ENCODE results near the gene NTSR2.
"Not testable (repeated sequence)": the region's sequence is repeated elsewhere in the genome, so short reads cannot be mapped to it uniquely, and the experiment has no call there.

Gene NTSR2

GRCh38 chr2:11679486-11680181 lies 9.6 kb upstream of the NTSR2 start:
- no peak for DNase-seq (ENCODE audit: low read depth)

GRCh38 chr2:11679016-11679415 lies 9.0 kb upstream of the NTSR2 start:
- no peak for DNase-seq (ENCODE audit: low read depth)

DNA sequence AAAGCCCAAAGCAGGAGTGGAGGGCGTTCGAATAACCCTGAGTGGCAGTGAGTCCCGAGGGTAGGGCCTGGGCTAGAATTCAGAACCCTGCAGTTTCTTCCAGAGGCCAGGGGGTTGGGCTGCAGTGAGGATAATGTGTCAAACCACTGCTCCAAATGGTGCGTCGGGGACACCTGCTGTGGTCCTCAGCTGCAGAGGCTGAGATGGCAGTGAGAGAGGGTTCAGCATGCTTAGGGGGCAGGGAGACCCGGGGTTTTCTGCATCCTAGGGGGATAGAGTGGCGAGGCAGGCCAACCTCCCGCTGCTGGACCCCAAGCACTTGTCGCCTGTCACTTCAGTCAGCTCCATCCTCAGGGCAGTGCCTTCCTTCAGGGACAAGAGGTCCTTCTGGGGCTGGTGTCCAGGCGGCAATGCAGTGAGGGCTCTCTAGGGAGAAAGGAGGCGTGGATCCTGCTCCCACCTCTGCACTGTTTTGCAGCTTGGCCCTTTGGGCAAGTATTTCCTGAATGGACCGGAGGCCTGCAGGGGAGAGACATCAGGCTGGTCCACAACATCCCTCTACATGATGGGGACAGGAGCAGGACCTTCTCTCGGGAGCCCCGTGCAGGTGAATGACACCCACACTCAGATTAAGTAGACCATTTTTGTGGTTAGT lies 8.4 kb upstream of the NTSR2 start:
- no peak for DNase-seq (ENCODE audit: low read depth)

- DNase-seq (ENCODE audit: low read depth): no peak
Observed at GRCh38 chr2:11677136-11678055, 7.4 kb upstream of the NTSR2 start.

- no peak for DNase-seq (ENCODE audit: low read depth)
Observed at GRCh38 chr2:11676640-11677039, 6.6 kb upstream of the NTSR2 start.

DNA sequence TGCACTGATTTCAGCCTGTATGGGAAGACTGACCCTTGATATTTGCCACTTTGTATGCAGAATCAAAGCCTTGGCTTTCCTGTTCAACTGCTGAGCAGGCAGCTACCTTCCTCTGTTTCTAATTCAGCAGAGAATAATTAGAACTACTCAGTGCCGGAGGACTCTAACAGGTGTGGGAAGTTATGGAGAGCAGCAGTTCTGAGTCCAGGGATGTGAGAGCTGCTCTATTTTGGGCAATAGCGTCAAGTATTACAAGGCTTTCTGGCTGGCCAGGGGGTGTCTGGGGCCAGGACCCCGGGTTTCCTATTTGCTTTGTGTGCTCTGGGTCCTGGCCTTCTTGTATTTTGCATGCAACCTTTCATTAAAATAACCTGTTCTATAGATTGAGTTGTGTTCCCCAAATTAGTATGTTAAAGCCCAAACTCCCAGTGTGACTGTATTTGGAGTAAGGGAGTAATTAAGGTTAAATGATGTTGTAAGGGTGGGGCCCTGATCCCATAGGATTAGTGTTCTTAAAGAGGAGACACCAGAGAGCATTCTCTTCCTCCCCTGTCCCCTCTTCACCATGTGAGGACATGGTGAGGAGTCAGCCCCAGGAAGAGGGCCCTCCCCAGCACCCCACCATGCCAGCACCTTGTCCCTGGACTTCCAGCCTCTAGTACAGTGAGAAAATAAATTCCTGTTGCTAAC lies 5.6 kb upstream of the NTSR2 start:
- no peak for DNase-seq (ENCODE audit: low read depth)

GRCh38 chr2:11674983-11675382 lies 5.0 kb upstream of the NTSR2 start:
- DNase-seq (ENCODE audit: low read depth): no peak

GRCh38 chr2:11672407-11672806 lies 2.4 kb upstream of the NTSR2 start:
- no peak for DNase-seq (ENCODE audit: low read depth)

DNA sequence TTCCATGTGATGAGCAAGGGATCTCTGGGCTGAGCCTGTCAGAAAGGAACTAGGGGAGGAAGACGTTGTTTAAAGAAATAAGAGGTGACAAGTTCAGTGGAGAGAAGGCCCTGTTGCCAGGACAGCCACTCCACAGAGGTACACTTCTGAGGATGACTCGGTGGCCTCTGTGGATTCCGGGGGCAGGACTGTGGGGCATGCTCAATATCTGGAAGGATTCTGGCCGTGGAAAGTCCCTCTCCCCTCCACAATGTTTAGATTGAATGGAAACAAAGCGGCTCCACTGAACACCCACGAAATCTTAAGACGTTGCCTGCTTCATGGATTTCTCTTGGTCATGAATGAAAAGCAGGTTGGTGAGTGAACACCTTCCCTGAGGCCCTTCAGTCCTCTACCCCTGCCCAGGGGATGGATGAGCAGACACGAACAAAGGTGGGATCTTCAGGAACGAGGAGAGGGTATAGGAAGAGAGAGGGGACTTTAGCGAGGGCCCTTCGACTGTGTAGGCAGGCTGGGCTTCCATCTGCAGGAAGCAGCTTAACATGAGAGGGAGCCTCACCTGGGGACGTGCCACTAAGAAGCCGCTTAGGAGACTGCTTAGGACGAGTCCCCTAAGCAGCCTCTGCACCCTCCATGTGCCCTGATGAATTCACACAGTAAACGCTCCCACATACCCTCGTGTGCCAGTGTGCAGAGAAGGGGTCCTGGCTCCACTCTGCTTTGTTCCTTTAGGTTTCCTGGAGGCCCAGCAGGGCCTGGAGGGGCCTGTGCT lies 1.9 kb downstream of the NTSR2 start:
- no peak for DNase-seq (ENCODE audit: low read depth)

DNA sequence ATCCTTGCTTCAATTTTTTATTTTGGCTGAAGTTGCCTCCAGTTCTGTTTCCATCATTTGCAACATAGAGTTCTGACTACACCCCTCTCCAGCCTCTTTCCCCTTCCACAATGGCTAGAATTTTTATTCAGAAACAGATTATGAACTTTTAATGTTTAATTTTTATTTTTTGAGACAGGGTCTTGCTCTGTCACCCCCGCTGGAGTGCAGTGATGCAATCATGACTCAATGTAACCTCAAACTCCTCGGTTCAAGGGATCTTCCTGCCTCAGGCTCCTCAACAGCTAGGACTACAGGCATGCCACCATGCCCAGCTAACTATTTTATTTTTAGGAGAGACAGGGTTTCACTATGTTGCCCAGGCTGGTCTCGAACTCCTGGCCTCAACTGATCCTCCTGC lies 2.8 kb downstream of the NTSR2 start:
- DNase-seq (ENCODE audit: low read depth): no peak

GRCh38 chr2:11665510-11666362 lies 4.3 kb downstream of the NTSR2 start:
- no peak for DNase-seq (ENCODE audit: low read depth)

DNA sequence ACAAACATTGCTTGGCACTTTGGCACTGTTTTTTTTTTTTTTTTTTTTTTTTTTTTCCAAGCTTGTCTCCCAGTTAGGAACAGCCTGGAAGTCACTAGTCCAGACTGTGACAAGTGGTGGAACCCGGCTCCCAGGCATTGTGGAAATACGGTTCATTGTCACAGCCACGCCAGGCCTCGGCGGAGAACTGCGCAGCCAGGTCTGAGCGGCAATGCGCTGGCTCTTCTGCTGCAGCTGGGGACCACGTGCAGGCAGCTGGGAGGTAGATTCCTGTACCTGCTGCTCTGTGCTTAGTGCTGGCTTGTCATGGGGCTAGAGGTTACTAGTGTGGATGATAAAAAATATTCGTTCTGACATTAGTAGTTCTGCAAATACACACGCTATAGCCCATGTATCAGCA lies 5.0 kb downstream of the NTSR2 start:
- no peak for DNase-seq (ENCODE audit: low read depth)

GRCh38 chr2:11663427-11663826 lies 6.6 kb downstream of the NTSR2 start:
- DNase-seq (ENCODE audit: low read depth): no peak

DNA sequence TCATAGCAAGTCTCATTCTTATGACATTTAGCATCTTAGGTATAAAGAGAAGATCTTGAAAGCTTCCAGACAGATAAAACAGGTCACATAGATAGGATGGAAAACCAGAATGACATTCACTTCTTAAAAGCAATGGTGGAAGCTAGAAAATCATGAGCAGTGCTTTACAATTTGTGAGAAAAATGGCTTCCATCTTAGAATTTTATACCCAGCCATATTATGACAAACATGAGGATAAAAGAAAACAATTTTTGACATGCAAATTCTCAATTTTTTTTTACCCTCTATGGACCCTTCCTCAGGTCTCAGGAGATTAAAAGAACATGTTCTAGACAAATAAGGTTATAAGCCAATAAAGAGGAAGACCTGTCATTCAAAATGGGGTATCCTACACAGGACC lies 7.1 kb downstream of the NTSR2 start:
- no peak for DNase-seq (ENCODE audit: low read depth)

GRCh38 chr2:11661891-11662435 lies 8.0 kb downstream of the NTSR2 start:
- no peak for DNase-seq (ENCODE audit: low read depth)

DNA sequence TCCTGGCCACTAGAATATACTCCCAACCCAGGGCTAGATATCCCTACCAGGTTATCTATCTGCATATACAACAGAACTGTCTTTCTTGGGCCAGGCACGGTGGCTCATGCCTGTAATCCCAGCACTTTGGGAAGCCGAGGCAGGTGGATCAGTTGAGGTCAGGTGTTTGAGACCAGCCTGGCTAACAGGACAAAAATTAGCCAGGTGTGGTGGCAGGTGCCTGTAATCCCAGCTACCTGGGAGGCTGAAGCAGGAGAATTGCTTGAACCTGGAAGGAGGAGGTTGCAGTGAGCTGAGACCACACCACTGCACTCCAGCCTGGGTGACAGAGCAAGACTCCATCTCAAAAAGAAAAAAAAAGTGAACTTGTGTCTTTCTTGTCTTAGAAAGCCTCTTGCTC lies 9.6 kb downstream of the NTSR2 start:
- DNase-seq (ENCODE audit: low read depth): not testable (repeated sequence)

DNA sequence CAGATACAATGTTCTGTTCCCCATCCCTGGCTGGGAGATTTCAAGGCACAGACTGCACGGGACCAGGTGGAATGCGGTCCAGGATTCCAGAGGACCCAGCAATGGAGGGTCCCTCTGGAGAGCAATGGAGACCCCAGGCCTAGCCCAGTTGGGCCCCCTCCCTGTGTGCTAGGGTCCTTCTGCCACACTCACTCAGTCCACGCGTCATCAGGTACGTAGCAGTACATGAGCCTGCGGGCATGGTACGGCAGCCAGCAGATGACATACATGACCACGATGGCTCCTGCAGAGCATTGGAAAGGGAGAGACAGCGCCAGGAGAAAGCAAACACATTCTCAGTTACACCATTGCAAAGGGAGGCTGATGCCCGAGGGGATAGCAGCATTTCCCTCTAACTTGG lies 10.1 kb downstream of the NTSR2 start:
- DNase-seq (ENCODE audit: low read depth): no peak

GRCh38 chr2:11659115-11659475 lies 10.9 kb downstream of the NTSR2 start:
- no peak for DNase-seq (ENCODE audit: low read depth)

DNA sequence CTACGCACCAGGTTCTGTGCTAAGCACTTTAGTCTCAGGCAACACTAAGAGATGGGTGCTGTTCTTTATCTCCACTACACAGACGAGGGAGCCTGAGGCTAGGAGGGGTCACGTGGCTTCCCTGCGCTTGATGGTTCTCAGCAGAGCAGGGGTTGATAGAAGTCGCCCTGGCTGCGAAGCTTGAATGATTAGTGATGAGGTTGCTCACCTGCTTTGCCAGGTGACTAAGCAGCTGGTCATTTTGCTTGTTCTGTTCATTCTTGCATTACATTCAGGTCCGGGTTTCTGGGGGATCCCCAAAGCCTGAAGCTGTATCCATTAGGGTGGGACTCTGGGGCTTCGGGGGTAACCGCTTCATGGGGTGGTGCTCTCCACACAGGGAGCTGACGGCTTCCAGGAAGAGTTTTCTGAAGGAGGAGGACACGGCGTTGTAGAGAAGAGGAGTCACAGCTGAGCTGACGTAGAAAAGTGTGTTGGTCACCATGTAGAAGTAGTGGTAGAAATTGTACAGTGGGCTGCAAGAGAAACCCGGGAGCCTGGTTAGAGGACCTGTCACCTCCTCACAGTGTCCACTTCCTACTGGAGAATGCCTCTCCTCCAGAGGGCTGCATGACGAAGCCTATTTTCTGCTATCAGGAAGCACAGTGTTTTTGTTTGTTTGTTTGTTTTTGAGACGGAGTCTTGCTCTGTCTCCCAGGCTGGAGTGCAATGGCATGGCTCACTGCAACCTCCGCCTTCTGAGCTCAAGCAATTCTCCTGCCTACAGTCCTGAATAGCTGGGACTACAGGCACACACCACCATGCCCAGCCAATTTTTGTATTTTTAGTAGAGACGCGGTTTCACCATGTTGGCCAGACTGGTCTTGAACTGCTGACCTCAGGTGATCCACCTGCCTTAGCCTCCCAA lies 11.5 kb downstream of the NTSR2 start:
- no peak for DNase-seq (ENCODE audit: low read depth)
